Purkinje cell (primary cell): ENCODE measurements around the gene LRRC72. TPM values are rescaled to one million over a fixed set of nuclear protein-coding genes. Genes with fewer than 3 reads are reported as not detected.

Experiments
- polyA plus RNA-seq: library from polyadenylated mRNA; unstranded; fragments of >200 nt; fragmentation: Nextera tagmentation; gene quantifications from 2 replicates; pipeline ENCODE4 v1.2.1, GENCODE V29; 2014

Gene LRRC72
- polyA plus RNA-seq = not detected in 2 replicates

DNA sequence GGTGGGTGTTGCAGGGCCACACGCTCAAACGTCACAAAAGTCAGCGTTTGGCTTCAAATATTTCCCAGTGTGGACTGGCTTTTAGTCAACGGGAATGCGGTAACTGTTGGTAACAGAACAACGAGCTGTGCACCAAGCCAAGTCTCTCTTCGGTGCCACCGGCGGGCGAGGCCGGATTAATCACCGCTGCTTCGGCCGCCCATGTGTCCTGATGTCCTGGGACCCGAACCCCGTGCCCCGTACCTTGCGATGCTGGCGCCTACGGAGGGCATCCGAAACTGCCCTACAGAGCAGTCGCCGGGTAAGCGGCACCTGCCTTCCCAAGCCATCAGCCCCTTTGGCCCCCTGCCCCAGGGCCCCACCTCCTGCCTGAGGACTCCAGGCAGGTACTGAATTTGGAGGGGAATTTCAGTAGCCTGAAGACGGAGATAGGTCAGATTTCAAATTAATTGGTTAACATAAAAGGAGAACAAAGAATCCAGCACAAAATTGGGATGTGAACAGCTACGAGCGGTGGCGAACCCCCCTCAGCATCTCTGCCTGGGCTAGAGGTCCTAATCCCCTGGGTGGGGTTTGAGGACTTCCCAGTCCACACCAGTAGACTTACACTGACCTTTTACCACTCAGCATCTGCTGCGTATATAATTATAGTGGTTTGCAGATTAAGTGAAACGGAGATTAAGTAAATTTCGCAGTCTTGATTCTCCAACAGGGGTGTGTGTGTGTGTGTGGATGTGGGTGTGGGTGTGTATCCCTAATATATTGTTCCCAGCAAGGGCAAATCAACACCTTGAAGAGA is at the start of gene LRRC72:
LRRC72 (plus strand) TSS at position 84 of the 799 bp plus-strand sequence; CDS start at position 212, 128 bp downstream.

Other genes with a start within 250 kb of the LRRC72 start
- 7.4 and 12.9 TPM in 2 replicates for gene CRPPA, start 105.3 kb upstream of the LRRC72 start, polyA plus RNA-seq
- 61.0 and 90.2 TPM in 2 replicates for gene SOSTDC1, start 61.1 kb upstream of the LRRC72 start, polyA plus RNA-seq
- 59.9 and 66.4 TPM in 2 replicates for gene ANKMY2, start 118.9 kb downstream of the LRRC72 start, polyA plus RNA-seq
- 33.9 and 55.2 TPM in 2 replicates for gene BZW2, start 119.4 kb downstream of the LRRC72 start, polyA plus RNA-seq
- 242 and 258 TPM in 2 replicates for gene TSPAN13, start 226.9 kb downstream of the LRRC72 start, polyA plus RNA-seq